Loucy (cell line): ENCODE data around the gene IL1RAPL2.

ENCODE experiments used
- H2AFZ ChIP-seq: fragments of 200-600 bp; sonication (generic); 2 replicates; pipeline ENCODE4 v1.6.0; 2016; ENCODE audit warnings: antibody characterized with exemption, mild to moderate bottlenecking, low read length, moderate library complexity
- H3F3A ChIP-seq: fragments of 200-600 bp; 2 replicates; pipeline ENCODE4 v1.6.0; 2016; ENCODE audit warnings: antibody characterized with exemption, low read depth, mild to moderate bottlenecking
- H3K27me3 ChIP-seq: fragments of 200-600 bp; sonication (generic); 2 replicates; pipeline ENCODE4 v1.6.1; 2014; ENCODE audit warnings: low read length, mild to moderate bottlenecking; ENCODE audit not compliant: insufficient read depth, poor library complexity, severe bottlenecking
- H3K36me3 ChIP-seq: fragments of 200-600 bp; sonication (generic); 2 replicates; pipeline ENCODE4 v1.6.1; 2016; ENCODE audit warnings: low read length; ENCODE audit not compliant: insufficient read depth
- H3K4me1 ChIP-seq: fragments of 200-600 bp; sonication (generic); 2 replicates; pipeline ENCODE4 v1.5.1; 2014; ENCODE audit warnings: low read length, mild to moderate bottlenecking; ENCODE audit not compliant: insufficient read depth, poor library complexity, severe bottlenecking
- H3K4me2 ChIP-seq: fragments of 200-600 bp; sonication (generic); 2 replicates; pipeline ENCODE4 v1.6.0; 2014; ENCODE audit warnings: antibody characterized with exemption, low read length, low read depth, mild to moderate bottlenecking; ENCODE audit not compliant: poor library complexity, severe bottlenecking
- H3K4me3 ChIP-seq: fragments of 200-600 bp; sonication (generic); 2 replicates; pipeline ENCODE4 v1.5.1; 2014; ENCODE audit warnings: low read length, mild to moderate bottlenecking, mixed read lengths; ENCODE audit not compliant: poor library complexity, severe bottlenecking
- H3K79me2 ChIP-seq: fragments of 200-600 bp; sonication (generic); 2 replicates; pipeline ENCODE4 v1.6.1; 2014; ENCODE audit warnings: low read length; ENCODE audit not compliant: insufficient read depth
- H3K9ac ChIP-seq: fragments of 200-600 bp; sonication (generic); 2 replicates; pipeline ENCODE4 v1.6.0; 2014; ENCODE audit warnings: mild to moderate bottlenecking, low read depth, low read length, moderate library complexity; ENCODE audit not compliant: poor library complexity, severe bottlenecking
- H3K9me2 ChIP-seq: fragments of 200-600 bp; sonication (generic); replicated peaks from 2 replicates; pipeline ENCODE4 v1.6.1; 2016; ENCODE audit warnings: low read depth, low read length, mixed read lengths
- H3K9me3 ChIP-seq: fragments of 200-600 bp; sonication (generic); 2 replicates; pipeline ENCODE4 v1.6.1; 2014; ENCODE audit warnings: mild to moderate bottlenecking, antibody characterized with exemption, low read length, low read depth; ENCODE audit not compliant: insufficient read depth
- H4K20me1 ChIP-seq: fragments of 200-600 bp; sonication (generic); 2 replicates; pipeline ENCODE4 v1.6.0; 2014; ENCODE audit warnings: antibody characterized with exemption, low read length, mild to moderate bottlenecking; ENCODE audit not compliant: insufficient read depth, poor library complexity, severe bottlenecking
- CTCF ChIP-seq: fragments of 200-600 bp; sonication (generic); conservative IDR thresholded peaks from 2 replicates; pipeline ENCODE4 v1.5.1; 2014; ENCODE audit warnings: mild to moderate bottlenecking, antibody characterized with exemption, low read length
- EZH2phosphoT487 ChIP-seq: fragments of 200-600 bp; IDR thresholded peaks from 2 replicates; pipeline ENCODE4 v1.6.1; 2018; ENCODE audit warnings: antibody characterized with exemption, mild to moderate bottlenecking, moderate library complexity, borderline replicate concordance

IL1RAPL2 gene

GRCh38 chrX:105553118-105553517 lies 987.1 kb downstream of the IL1RAPL2 start:
- Histone ChIP-seq H3K79me2 (no peaks in the 10 kb centered on the region), H3K4me3 (no peak overlapping the region), H3K4me1 (no peaks in the 10 kb centered on the region), H2AFZ (no peak overlapping the region), H4K20me1 (no peaks in the 10 kb centered on the region), H3F3A (no peaks in the 10 kb centered on the region), H3K36me3 (no peaks in the 10 kb centered on the region), H3K9me2 (no peaks in the 10 kb centered on the region), H3K9ac (no peak overlapping the region), H3K4me2 (no peak overlapping the region), H3K9me3 (no peaks in the 10 kb centered on the region), H3K27me3 (no peaks in the 10 kb centered on the region)
- TF ChIP-seq CTCF, result no peak
- TF ChIP-seq EZH2phosphoT487, result no peak

- no peak overlapping the region for H2AFZ ChIP-seq
- H3K9me3 ChIP-seq, result no peaks in the 10 kb centered on the region
- H3K79me2 ChIP-seq, result no peaks in the 10 kb centered on the region
- H4K20me1 ChIP-seq, result no peaks in the 10 kb centered on the region
- H3F3A ChIP-seq, result no peaks in the 10 kb centered on the region
- H3K9ac ChIP-seq, result no peak overlapping the region
- no peaks in the 10 kb centered on the region for H3K27me3 ChIP-seq
- no peak for TF ChIP-seq CTCF
- TF ChIP-seq EZH2phosphoT487, result no peak
- H3K36me3 ChIP-seq, result no peaks in the 10 kb centered on the region
- no peaks in the 10 kb centered on the region for H3K9me2 ChIP-seq
- no peaks in the 10 kb centered on the region for H3K4me1 ChIP-seq
- no peak overlapping the region for H3K4me3 ChIP-seq
- no peak overlapping the region for H3K4me2 ChIP-seq
Measured at GRCh38 chrX:105564501-105564900, 998.5 kb downstream of the IL1RAPL2 start.

GRCh38 chrX:105565856-105566255 lies 999.9 kb downstream of the IL1RAPL2 start:
- Histone ChIP-seq H3K36me3 (no peaks in the 10 kb centered on the region), H3K9ac (no peak overlapping the region), H3K4me2 (no peak overlapping the region), H3F3A (no peaks in the 10 kb centered on the region), H3K79me2 (no peaks in the 10 kb centered on the region), H3K4me3 (no peak overlapping the region), H3K4me1 (no peaks in the 10 kb centered on the region), H3K9me2 (no peaks in the 10 kb centered on the region), H4K20me1 (no peaks in the 10 kb centered on the region), H3K9me3 (no peaks in the 10 kb centered on the region), H2AFZ (no peak overlapping the region), H3K27me3 (no peaks in the 10 kb centered on the region)
- TF ChIP-seq CTCF, result no peak
